Renal cortical epithelial cell (primary cell): ENCODE data around the gene PARD3. TPM values are rescaled to one million over a fixed set of nuclear protein-coding genes. Genes with fewer than 3 reads are reported as not detected.
A peak's percentile ranks its signal among the peaks of the same experiment; 100 is the strongest.

Source experiments
- DNase-seq: peaks from one replicate; pipeline ENCODE4 v3.0.0-alpha.2; 2011; ENCODE audit warnings: low read depth
- total RNA-seq: library from RNA; depleted of rRNA; stranded (reverse); fragments of >200 nt; gene quantifications from 2 replicates; pipeline ENCODE4 v1.2.3, GENCODE V29; 2014

Gene PARD3
- total RNA-seq, 1 donor from 2014 or later = 154 TPM

GRCh38 chr10:34131152-34131551, 683.9 kb downstream of the PARD3 start:
- DNase-seq = no peak

- no peak for DNase-seq
Measured at GRCh38 chr10:34127676-34128075, 687.4 kb downstream of the PARD3 start.

- no peak for DNase-seq
Measured at GRCh38 chr10:34126371-34127151, 688.5 kb downstream of the PARD3 start.

- no peak for DNase-seq
Measured at GRCh38 chr10:34125702-34126101, 689.4 kb downstream of the PARD3 start.

- peak; percentile 95 for DNase-seq
Measured at GRCh38 chr10:34124522-34125035, 690.5 kb downstream of the PARD3 start.

- no peak for DNase-seq
Measured at GRCh38 chr10:34121781-34122622, 693.1 kb downstream of the PARD3 start.

- DNase-seq = no peak
Measured at GRCh38 chr10:34121125-34121753, 693.9 kb downstream of the PARD3 start.

- DNase-seq = no peak
Measured at GRCh38 chr10:34119456-34119855, 695.6 kb downstream of the PARD3 start.

- DNase-seq = no peak
Measured at GRCh38 chr10:34116681-34117271, 698.3 kb downstream of the PARD3 start.

GRCh38 chr10:34116220-34116641, 698.9 kb downstream of the PARD3 start:
- DNase-seq = no peak

GRCh38 chr10:34114914-34115313, 700.2 kb downstream of the PARD3 start:
- no peak for DNase-seq

- no peak for DNase-seq
Measured at GRCh38 chr10:34113504-34114225, 701.4 kb downstream of the PARD3 start.

GRCh38 chr10:34112171-34112782, 702.8 kb downstream of the PARD3 start:
- DNase-seq = no peak

- no peak for DNase-seq
Measured at GRCh38 chr10:34111179-34111578, 703.9 kb downstream of the PARD3 start.

- no peak for DNase-seq
Measured at GRCh38 chr10:34109952-34110702, 705.0 kb downstream of the PARD3 start.

- DNase-seq = no peak
Measured at GRCh38 chr10:34109495-34109894, 705.6 kb downstream of the PARD3 start.

- peak; percentile 25 for DNase-seq
Measured at GRCh38 chr10:34107626-34108516, 707.2 kb downstream of the PARD3 start.

GRCh38 chr10:34106356-34106885, 708.7 kb downstream of the PARD3 start:
- no peak for DNase-seq
